GM12864 (cell line): ENCODE results near the gene CFAP299.

ENCODE experiments used
- DNase-seq: peaks from one replicate; pipeline ENCODE4 v3.0.0-alpha.2; 2011; ENCODE audit warnings: low read depth
- H3K4me3 ChIP-seq: 2 replicates; pipeline ENCODE4 v1.5.1; 2011; ENCODE audit warnings: mild to moderate bottlenecking, low read depth, low read length, control low read depth
- TF ChIP-seq, protein P1 (sequence below): IDR thresholded peaks from 2 replicates; pipeline ENCODE4 v1.5.1; 2011; ENCODE audit warnings: low read depth, mild to moderate bottlenecking, moderate library complexity, low read length, control low read depth, inconsistent platforms; ENCODE audit errors: missing control alignments

CFAP299 gene

DNA sequence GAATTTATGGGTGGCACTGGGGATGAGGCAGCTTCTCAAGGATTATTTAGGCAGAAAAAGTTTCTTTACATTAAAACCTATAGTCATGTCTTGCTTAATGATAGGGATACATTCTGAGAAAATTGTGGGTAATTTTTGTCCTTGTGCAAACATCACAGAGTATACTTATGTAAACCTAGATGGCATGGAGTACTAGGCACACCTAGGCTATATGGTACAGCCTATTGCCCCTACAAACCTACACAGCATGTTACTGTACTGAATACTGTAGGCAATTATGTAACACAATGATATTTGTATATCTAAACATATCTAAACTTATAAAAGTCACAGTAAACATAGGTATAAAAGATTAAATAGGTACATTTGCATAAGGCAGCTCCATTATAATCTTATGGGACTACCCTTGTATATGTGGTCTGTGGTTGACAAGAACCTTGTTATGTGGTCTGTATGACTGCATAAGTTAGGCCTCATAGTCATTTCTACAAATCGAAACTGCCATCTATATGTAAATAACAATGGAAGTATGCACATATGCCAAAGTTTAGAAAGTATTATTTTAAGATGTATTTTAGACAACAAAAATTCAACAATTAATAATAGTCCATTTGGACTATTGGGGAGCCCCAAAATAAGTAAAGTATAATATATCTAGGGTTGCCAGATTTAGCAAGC lies 87.3 kb downstream of the CFAP299 start:
- no peak for DNase-seq
- no peak overlapping the region for H3K4me3 ChIP-seq
- TF ChIP-seq, protein P1, sequence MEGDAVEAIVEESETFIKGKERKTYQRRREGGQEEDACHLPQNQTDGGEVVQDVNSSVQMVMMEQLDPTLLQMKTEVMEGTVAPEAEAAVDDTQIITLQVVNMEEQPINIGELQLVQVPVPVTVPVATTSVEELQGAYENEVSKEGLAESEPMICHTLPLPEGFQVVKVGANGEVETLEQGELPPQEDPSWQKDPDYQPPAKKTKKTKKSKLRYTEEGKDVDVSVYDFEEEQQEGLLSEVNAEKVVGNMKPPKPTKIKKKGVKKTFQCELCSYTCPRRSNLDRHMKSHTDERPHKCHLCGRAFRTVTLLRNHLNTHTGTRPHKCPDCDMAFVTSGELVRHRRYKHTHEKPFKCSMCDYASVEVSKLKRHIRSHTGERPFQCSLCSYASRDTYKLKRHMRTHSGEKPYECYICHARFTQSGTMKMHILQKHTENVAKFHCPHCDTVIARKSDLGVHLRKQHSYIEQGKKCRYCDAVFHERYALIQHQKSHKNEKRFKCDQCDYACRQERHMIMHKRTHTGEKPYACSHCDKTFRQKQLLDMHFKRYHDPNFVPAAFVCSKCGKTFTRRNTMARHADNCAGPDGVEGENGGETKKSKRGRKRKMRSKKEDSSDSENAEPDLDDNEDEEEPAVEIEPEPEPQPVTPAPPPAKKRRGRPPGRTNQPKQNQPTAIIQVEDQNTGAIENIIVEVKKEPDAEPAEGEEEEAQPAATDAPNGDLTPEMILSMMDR, result no peak

DNA sequence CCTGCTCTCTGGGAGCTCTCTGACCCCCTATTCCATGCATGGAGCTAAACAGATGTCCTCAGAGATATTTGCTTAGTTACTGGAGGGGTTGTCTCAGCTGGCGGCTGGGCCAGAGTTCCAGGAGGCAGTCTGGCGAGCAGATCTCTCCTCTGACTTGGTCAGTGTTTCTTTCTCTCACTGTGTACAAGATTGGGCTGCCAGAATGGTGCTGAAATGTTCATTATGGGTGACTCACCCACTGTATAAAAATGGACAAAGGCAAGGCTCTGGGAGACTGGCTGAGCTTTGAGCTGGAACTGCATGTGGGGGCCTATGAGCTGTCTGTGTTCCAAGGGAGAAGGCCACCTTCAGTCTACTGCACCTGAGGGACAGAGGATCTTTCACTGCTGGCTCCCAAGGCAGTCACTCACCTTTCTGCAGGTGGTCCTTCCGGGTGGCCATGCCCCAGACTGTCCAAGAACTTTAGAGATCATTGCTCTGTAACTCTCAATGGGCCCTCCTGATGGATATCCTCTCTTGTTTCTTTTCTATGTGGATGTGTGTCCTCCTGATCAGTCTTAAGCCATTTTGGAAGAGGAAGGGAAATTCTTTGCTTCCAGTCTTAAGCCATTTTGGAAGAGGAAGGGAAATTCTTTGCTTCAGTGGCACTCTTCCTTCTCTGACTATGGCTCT lies 88.2 kb downstream of the CFAP299 start:
- no peak for DNase-seq
- no peak overlapping the region for H3K4me3 ChIP-seq
- TF ChIP-seq, protein P1, result no peak

DNA sequence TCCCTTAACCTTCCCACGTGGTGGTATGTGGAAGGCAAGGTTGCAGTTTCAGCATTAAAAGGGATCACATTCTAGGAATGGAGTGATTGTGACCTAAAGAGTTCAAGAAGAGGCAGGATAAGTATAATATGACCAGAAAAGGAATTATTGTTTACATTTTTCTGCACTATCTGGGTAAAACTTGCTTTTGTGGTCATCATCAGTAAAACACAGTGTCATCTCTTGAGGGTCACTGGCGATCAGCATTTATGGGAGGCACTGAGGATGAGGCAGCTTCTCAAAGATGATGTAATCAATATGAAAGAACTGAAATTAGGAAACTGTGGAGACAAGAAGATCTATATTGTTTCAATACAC lies 88.7 kb downstream of the CFAP299 start:
- no peak for DNase-seq
- TF ChIP-seq, protein P1, result no peak
- no peak overlapping the region for H3K4me3 ChIP-seq

DNA sequence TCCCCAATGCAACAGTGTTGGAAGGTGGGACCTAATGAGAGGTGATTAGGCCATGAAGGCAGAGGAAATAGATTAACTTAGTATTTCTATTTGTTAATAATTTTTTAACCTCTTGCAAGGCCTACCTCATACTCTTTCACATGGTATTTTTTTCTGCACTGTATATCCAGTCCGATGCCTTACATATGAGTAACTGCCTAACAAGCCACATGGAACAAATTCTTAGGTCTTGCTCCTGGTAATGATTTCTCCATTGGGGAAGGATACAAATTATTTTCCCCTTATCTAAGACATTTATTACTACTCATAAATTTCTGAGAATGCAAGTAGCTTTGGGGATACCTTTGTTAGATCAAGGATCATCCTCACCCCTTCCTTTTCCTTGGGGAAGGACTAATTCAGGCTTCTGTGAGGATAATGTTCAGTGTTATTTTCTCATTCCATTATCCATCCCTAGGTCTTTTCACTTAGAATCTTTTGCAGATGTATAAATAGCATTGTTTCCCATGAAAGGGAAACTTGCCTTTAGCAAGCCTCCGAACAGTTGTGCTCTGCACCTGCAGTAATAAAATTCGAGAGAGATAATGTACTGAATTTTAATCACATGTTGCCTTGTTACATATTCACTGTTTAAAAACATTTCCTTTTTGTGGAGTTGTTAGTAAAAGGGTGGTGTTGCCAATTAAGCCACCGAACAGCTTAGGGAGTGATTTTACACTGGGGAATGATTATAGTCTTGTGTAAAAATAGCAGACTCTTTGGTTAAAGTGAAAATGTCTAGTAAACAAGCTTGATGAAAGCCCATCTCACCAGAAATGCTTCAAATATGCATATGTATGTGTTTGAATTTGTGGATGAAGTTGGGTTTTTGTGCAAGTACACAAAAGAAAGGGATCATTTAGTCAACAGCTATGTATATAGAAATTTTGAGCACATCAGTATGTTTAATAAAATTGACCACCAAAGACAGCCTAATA lies 89.9 kb downstream of the CFAP299 start:
- DNase-seq, result no peak
- TF ChIP-seq, protein P1, result no peak
- no peak overlapping the region for H3K4me3 ChIP-seq

DNA sequence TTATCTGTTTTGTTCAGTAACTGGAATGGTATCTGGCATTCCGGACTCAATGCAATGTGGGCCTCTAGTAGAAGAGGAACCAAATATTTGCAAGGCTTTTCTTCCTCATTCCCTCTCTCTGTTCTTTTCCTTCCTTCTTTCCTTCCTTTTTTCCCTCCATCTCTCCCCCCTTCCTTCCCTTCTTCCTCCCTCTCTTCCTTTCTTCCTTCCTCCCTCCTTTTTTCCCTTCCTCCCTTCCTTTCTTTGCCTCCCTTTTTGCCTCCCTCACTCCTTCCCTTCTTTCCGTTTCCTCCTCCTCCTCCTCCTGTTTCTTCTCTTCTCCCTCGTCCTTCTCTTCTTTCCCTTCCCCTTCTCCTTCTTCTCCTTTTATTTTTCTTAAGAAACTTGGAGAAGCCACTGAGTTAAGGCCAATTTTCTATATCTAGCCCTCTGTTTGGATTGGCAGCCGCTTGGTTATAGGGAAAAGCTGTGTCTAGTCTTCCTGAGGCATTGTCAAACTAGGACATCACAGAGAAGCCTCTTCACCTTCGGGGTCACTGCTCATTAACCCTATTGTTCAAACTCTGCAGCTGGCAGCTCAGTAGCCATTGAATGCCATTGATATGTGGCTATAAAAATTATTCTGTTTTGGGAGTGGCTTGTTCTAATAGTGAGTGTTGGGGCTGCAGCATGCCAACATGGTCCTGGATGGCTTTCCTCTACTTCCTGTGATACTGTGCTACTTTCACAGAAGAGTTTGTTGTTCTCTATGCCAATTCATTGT lies 95.9 kb downstream of the CFAP299 start:
- DNase-seq, result no peak
- H3K4me3 ChIP-seq, result no peak overlapping the region
- TF ChIP-seq, protein P1, result no peak

DNA sequence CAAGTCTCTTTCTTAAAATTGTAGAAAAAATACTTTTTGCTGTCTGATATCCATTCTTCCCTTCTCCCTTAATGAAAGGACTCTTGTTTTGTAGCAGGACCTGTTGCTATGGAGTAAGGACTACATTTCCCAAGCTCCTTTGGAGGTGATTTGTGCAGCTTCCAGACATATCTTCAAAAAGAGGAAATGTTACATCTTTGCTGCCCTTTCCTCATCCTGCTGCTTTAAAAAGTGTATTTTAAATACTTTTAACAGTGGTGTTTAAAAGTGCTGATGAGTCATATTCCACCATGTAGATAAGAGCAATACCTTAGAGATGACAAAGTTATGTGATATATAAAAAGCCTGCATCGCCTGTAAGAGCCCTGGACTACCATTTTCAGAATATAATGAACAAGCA lies 98.7 kb downstream of the CFAP299 start:
- TF ChIP-seq, protein P1, result no peak
- DNase-seq, result no peak
- no peak overlapping the region for H3K4me3 ChIP-seq
